NB4 (cell line): ENCODE measurements around the gene SMARCAL1.
A peak's percentile ranks its signal among the peaks of the same experiment; 100 is the strongest.

Experiments
- DNase-seq: peaks from one replicate; pipeline ENCODE4 v3.0.0; 2010; ENCODE audit warnings: low read depth
- H3K4me3 ChIP-seq: one replicate; pipeline ENCODE4 v1.5.1; 2011; ENCODE audit warnings: mild to moderate bottlenecking, low read depth, low read length, moderate library complexity
- MYC ChIP-seq: IDR thresholded peaks from 2 replicates; pipeline ENCODE4 v1.6.1; 2011; ENCODE audit warnings: low read depth, low read length
- POLR2A ChIP-seq: IDR thresholded peaks from 2 replicates; pipeline ENCODE4 v1.6.1; 2011; ENCODE audit warnings: mild to moderate bottlenecking; ENCODE audit not compliant: insufficient read length; ENCODE audit errors: extremely low read depth
- TF ChIP-seq, protein P1 (sequence below): IDR thresholded peaks from one replicate; pipeline ENCODE4 v1.5.1; 2012; ENCODE audit warnings: low read depth, low read length
- TF ChIP-seq, protein P2 (sequence below): IDR thresholded peaks from 2 replicates; pipeline ENCODE4 v1.6.1; 2011; ENCODE audit warnings: low read depth, low read length

SMARCAL1 gene

DNA sequence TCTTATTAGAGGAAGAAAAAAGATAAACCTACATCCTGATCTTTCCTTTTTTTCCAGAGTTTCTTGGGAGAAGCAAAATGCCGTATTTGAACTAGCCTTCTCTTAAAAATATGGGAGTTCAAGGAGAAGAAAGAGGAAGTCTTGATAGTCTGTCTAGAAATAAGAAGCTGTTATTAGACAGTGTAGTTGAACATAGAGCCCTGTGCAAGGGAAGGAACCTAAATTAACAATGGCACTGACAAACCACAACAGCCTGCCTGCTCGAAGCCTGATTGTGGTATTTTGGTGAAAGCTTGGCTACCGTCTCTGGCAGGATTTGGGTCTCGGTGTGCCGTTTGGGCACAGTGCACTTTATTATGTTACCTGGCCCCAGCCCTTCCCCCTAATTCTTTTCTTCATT lies 17.1 kb downstream of the SMARCAL1 start:
- DNase-seq = peak; percentile 17
- TF ChIP-seq, protein P1, sequence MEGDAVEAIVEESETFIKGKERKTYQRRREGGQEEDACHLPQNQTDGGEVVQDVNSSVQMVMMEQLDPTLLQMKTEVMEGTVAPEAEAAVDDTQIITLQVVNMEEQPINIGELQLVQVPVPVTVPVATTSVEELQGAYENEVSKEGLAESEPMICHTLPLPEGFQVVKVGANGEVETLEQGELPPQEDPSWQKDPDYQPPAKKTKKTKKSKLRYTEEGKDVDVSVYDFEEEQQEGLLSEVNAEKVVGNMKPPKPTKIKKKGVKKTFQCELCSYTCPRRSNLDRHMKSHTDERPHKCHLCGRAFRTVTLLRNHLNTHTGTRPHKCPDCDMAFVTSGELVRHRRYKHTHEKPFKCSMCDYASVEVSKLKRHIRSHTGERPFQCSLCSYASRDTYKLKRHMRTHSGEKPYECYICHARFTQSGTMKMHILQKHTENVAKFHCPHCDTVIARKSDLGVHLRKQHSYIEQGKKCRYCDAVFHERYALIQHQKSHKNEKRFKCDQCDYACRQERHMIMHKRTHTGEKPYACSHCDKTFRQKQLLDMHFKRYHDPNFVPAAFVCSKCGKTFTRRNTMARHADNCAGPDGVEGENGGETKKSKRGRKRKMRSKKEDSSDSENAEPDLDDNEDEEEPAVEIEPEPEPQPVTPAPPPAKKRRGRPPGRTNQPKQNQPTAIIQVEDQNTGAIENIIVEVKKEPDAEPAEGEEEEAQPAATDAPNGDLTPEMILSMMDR = no peak
- no peak for TF ChIP-seq MYC
- no peak for TF ChIP-seq POLR2A
- TF ChIP-seq, protein P2, sequence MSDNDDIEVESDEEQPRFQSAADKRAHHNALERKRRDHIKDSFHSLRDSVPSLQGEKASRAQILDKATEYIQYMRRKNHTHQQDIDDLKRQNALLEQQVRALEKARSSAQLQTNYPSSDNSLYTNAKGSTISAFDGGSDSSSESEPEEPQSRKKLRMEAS = no peak
- no peak overlapping the region for H3K4me3 ChIP-seq

DNA sequence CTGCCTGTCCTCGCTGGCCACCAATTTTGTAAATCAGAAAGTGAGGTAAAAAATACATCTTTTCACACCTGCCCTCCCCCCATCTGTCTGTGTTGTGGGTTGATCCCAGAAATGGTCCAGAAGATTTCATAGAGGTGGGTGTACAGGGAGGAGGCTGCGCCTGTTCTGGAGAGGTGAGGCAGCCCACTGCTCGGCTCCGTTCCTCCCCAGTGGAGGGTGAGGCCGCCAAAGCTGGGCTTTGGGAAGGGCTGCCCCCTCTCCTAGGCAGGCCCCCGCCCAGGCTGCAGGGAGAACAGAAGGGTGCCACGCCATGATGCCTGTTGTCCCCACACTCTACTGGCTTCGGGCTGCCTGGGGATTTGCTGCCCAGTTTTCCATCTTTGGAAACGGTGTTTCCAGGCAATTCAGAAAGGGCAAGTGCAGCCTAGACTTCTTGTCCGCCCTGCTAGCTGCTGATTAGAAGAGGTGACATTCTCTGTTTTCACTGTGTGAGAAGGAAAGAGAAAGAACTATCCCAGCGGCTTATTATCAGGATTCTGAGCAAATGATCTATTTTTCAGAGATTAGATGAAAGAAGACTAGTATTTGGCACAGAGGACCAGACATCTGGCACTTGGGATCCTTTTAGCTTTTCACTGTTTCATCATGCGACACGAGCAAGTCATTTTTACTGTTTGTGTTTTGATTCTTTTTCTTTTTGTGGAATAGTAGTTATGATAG lies 18.7 kb downstream of the SMARCAL1 start:
- TF ChIP-seq MYC (no peak), POLR2A (no peak)
- TF ChIP-seq, protein P2 = no peak
- TF ChIP-seq, protein P1 = no peak
- no peak overlapping the region for H3K4me3 ChIP-seq
- DNase-seq = no peak

DNA sequence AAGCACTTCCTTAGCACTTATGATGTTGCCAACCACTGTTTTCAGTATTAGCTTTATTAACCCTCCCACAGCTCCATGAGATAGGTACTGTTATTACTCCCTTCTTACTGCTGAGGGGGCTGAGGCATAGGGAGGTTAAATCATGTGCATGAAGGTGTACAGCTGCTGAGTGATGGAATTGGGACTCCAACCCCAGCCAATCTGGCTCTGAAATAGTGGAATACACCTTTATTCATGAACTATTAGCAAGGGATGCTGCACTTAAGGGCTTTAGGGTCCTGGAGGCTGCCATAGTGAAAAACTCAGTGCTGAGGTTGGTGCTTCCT lies 19.2 kb downstream of the SMARCAL1 start:
- no peak overlapping the region for H3K4me3 ChIP-seq
- TF ChIP-seq, protein P2 = no peak
- no peak for TF ChIP-seq MYC
- TF ChIP-seq POLR2A = no peak
- TF ChIP-seq, protein P1 = no peak
- no peak for DNase-seq

DNA sequence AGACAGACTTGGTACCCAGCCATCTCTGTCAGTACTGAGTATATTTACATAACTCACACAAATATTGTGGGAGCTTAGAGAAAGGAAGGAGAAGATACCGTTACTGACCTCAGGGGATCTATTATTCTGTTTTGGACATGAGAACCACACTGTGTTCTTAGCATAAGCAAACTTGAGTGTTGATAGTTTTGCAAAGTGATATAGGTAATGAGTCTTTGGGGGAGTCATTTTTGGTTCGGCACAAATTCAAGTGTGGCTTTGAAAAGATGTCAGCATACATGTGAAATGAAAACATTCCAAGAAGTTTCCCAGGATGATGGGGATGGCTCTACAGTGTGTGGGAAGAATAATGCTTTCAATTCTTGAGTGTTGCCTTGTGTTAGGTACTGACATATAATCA lies 24.1 kb downstream of the SMARCAL1 start:
- TF ChIP-seq MYC = no peak
- TF ChIP-seq, protein P1 = no peak
- TF ChIP-seq, protein P2 = no peak
- TF ChIP-seq POLR2A = no peak
- no peak overlapping the region for H3K4me3 ChIP-seq
- no peak for DNase-seq

DNA sequence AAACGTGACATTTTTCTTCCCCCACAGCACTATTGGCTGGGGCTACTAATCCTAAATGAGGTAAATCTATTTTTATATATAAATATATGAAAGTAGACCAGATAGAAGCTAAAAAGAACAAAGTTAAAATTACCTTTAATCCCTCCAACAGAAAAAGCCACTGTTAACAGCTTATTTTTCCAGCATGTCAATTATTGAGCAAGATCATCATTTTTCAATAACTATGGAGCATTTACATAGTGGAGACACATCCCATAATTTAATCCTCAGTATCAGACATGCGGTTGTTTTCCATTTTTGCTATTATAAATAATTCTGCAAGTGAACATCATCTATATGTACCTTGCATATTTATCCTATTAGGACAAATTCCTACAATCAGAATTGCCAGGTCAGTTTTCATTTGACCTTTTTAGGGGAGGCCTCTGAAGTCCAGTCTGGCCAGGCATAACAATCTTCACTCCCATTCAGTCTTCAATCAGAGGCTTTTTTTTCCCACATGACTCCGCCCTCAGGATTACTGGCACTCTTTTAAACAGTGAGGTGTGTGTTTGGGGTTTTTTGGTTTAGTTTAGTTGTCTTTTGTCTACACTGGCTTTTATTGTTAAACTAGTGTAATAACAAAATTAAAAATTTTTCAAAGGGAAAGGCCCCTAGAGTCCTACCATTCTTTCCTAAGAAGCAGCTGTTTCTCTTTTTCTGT lies 29.2 kb downstream of the SMARCAL1 start:
- TF ChIP-seq POLR2A (no peak), MYC (no peak)
- TF ChIP-seq, protein P2 = no peak
- TF ChIP-seq, protein P1 = no peak
- no peak overlapping the region for H3K4me3 ChIP-seq
- no peak for DNase-seq
